ENCODE results near the gene HEPN1. TPM values are rescaled to one million over a fixed set of nuclear protein-coding genes. Genes with fewer than 3 reads are reported as not detected.

Gene HEPN1
- not detected in 2 replicates for total RNA-seq

DNA sequence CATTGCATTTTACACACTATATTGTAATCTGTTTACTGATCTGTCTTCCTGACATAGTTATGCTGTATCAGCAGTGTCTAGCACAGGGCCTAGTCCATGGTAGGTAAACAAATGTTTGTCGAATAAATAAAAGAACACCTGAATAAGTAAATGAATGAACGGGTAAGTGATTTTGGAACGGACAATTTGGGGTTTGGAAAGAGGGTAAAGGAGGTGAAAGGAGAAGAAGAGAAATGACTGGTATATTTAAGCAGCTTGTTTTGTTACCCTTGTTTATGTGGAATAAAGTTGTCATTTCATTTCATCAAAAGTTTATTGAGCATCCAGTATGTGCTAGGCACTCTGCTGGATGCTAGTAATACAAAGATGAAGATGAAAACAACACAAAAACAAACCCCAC lies at the start of gene HEPN1:
Gene HEPN1, plus strand, starts transcription at position 301 of the 400 bp plus-strand sequence.
- TF ChIP-seq, protein P1, sequence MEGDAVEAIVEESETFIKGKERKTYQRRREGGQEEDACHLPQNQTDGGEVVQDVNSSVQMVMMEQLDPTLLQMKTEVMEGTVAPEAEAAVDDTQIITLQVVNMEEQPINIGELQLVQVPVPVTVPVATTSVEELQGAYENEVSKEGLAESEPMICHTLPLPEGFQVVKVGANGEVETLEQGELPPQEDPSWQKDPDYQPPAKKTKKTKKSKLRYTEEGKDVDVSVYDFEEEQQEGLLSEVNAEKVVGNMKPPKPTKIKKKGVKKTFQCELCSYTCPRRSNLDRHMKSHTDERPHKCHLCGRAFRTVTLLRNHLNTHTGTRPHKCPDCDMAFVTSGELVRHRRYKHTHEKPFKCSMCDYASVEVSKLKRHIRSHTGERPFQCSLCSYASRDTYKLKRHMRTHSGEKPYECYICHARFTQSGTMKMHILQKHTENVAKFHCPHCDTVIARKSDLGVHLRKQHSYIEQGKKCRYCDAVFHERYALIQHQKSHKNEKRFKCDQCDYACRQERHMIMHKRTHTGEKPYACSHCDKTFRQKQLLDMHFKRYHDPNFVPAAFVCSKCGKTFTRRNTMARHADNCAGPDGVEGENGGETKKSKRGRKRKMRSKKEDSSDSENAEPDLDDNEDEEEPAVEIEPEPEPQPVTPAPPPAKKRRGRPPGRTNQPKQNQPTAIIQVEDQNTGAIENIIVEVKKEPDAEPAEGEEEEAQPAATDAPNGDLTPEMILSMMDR (IDR thresholded peaks at IDR 0.05; ENCODE audit: insufficient read depth, low read length, severe bottlenecking), result no peak
- Histone ChIP-seq H3K36me3 (ENCODE audit: control insufficient read depth, insufficient read depth, low read length) (no peaks in the 10 kb centered on the region), H3K27me3 (ENCODE audit: control insufficient read depth, insufficient read depth, low read length) (no peaks in the 10 kb centered on the region), H3K4me3 (ENCODE audit: low read depth, low read length) (no peak within 1 kb of the TSS)
- DNase-seq (ENCODE audit: low read depth) (no peak), FAIRE-seq (no peak)

DNA sequence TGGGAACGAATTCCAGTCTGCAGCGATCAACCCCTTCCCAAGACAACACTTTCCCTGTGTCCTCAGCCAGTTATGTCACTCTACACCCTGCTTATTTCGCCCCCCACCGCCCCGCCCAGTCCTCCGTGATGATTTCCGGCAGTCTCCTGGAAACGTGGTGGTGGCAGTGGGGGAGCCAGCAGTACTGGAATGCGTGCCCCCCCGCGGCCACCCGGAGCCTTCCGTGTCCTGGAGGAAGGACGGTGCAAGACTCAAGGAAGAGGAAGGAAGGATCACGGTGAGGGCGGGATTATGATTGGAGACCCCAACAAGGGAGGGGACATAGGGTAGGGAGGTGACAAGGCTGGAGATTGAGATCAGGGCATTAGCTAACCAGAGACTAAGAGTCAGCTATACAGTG lies 49.7 kb upstream of the HEPN1 start:
- Histone ChIP-seq H3K4me3 (ENCODE audit: low read depth, low read length) (no peak overlapping the region), H3K27me3 (ENCODE audit: control insufficient read depth, insufficient read depth, low read length) (peaks cover 61% of the 10 kb centered on the region), H3K36me3 (ENCODE audit: control insufficient read depth, insufficient read depth, low read length) (no peaks in the 10 kb centered on the region)
- no peak for DNase-seq (ENCODE audit: low read depth)
- TF ChIP-seq, protein P1 (IDR thresholded peaks at IDR 0.05; ENCODE audit: insufficient read depth, low read length, severe bottlenecking), result no peak
- no peak for FAIRE-seq

DNA sequence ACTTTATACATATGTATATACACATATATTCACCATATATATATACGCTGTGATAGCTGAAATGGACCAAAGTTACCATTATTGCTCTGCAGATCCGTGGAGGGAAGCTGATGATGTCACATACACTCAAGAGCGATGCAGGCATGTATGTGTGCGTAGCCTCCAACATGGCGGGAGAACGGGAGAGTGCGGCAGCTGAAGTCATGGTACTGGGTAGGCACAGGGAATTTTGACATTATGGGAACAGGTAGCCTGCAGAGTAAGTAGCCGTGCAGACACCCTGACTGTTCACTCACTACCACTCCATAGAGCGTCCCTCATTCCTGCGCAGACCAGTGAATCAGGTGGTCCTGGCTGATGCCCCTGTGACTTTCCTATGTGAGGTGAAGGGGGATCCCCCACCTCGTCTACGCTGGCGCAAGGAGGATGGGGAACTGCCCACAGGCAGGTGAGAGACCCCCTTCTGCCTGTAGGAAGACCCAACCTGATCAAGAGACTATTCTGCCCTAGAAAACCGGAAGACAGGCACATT lies 49.1 kb upstream of the HEPN1 start:
- TF ChIP-seq, protein P1 (IDR thresholded peaks at IDR 0.05; ENCODE audit: insufficient read depth, low read length, severe bottlenecking), result no peak
- H3K36me3 ChIP-seq (ENCODE audit: control insufficient read depth, insufficient read depth, low read length), result no peaks in the 10 kb centered on the region
- H3K27me3 ChIP-seq (ENCODE audit: control insufficient read depth, insufficient read depth, low read length), result peaks cover 57% of the 10 kb centered on the region
- FAIRE-seq (no peak), DNase-seq (ENCODE audit: low read depth) (no peak)
- no peak overlapping the region for H3K4me3 ChIP-seq (ENCODE audit: low read depth, low read length)

DNA sequence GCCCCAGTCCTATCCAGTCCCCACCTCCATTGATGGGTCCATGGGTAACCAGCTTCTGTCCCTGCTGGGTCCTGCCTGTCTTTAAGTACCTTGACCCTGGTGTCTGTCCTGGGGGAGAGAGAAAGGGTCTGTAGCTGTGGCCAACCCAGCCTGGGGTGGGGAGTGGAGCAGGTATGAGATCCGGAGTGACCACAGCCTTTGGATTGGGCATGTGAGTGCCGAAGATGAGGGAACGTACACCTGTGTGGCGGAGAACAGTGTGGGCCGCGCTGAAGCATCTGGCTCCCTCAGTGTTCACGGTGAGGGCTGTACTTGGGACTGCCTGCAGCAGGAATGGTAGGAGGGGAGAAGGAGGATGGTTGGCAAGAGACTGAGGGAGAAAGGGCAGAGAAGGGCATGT lies 48.6 kb upstream of the HEPN1 start:
- Histone ChIP-seq H3K4me3 (ENCODE audit: low read depth, low read length) (no peak overlapping the region), H3K36me3 (ENCODE audit: control insufficient read depth, insufficient read depth, low read length) (no peaks in the 10 kb centered on the region), H3K27me3 (ENCODE audit: control insufficient read depth, insufficient read depth, low read length) (peaks cover 53% of the 10 kb centered on the region)
- TF ChIP-seq, protein P1 (IDR thresholded peaks at IDR 0.05; ENCODE audit: insufficient read depth, low read length, severe bottlenecking), result no peak
- no peak for DNase-seq (ENCODE audit: low read depth)
- no peak for FAIRE-seq

DNA sequence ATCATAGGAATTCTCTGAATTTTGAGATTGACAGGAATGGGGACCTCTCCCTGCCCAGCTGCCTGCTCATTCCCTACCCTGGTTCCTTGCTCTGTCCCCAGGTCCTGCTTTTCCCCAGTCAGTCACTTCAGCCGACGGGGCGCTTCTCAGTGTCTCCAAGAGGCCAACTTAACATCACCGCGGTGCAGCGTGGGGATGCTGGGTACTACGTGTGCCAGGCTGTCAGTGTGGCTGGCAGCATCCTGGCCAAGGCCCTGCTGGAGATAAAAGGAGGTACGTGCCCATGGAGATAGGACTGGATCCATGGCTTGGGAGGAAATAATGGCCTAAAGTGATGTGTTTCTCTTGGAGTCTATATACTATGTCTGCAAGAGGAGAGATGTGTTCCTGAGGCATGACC lies 46.8 kb upstream of the HEPN1 start:
- no peak overlapping the region for H3K4me3 ChIP-seq (ENCODE audit: low read depth, low read length)
- TF ChIP-seq, protein P1 (IDR thresholded peaks at IDR 0.05; ENCODE audit: insufficient read depth, low read length, severe bottlenecking), result no peak
- no peaks in the 10 kb centered on the region for H3K36me3 ChIP-seq (ENCODE audit: control insufficient read depth, insufficient read depth, low read length)
- FAIRE-seq (no peak), DNase-seq (ENCODE audit: low read depth) (no peak)
- H3K27me3 ChIP-seq (ENCODE audit: control insufficient read depth, insufficient read depth, low read length), result peaks cover 39% of the 10 kb centered on the region

DNA sequence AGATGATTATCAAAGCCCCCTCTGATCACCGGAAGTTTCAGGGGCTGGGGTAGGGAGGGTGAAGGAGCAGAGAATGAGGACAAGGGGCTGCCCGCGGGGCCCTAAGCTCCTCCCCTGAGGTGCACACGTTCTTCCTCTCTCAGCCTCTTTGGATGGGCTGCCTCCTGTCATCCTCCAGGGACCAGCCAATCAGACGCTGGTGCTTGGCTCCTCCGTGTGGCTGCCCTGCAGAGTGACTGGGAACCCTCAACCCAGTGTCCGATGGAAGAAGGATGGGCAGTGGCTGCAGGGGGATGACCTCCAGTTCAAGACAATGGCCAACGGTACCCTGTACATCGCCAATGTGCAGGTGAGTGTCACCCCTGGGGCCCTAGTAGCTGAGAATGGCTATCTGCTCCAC lies 46.3 kb upstream of the HEPN1 start:
- peaks cover 36% of the 10 kb centered on the region for H3K27me3 ChIP-seq (ENCODE audit: control insufficient read depth, insufficient read depth, low read length)

More for the DNA sequence above, 46.3 kb upstream of the HEPN1 start:
- TF ChIP-seq, protein P1 (IDR thresholded peaks at IDR 0.05; ENCODE audit: insufficient read depth, low read length, severe bottlenecking), result no peak
- Histone ChIP-seq H3K36me3 (ENCODE audit: control insufficient read depth, insufficient read depth, low read length) (no peaks in the 10 kb centered on the region), H3K4me3 (ENCODE audit: low read depth, low read length) (no peak overlapping the region)
- FAIRE-seq (no peak), DNase-seq (ENCODE audit: low read depth) (no peak)
